ENCODE results near the gene DMD. TPM values are rescaled to one million over a fixed set of nuclear protein-coding genes. Genes with fewer than 3 reads are reported as not detected.

DMD gene
- total RNA-seq, 1 experiment from 2014 or later: 47.2 TPM

DNA sequence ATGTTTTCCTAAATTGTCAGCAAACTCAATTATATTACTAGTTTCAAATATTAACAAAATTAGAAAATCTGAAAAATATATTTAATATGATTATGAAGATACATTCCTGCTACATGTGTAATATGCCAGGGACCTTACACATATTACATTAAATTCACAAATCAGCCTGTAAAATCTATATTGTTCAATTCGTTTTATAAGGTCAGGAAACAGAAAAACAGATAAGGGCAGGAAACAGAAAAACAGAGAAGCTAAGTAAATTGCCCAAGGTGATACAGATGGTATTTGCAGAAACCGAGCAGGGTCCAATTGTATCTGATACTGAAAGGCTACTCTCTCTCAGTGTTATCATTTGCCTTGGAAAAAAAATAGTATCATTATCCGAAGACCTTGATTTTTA lies 739.0 kb downstream of the DMD start:
- Mint-ChIP-seq H3K9me3 (ENCODE audit: unreplicated experiment) (no peaks in the 10 kb centered on the region), H3K4me3 (ENCODE audit: unreplicated experiment) (no peak overlapping the region), H3K27ac (ENCODE audit: unreplicated experiment) (no peak overlapping the region), H3K4me1 (ENCODE audit: low read depth, unreplicated experiment) (no peaks in the 10 kb centered on the region), H3K27me3 (ENCODE audit: insufficient read depth, unreplicated experiment) (no peaks in the 10 kb centered on the region), H3K36me3 (ENCODE audit: insufficient read depth, unreplicated experiment) (peaks cover 18% of the 10 kb centered on the region)
- H3K9me3 ChIP-seq: no peaks in the 10 kb centered on the region
- no TSS peak for BruUV-seq (replicated peaks)
- CTCF ChIA-PET: no interaction called here
- no peak for DNase-seq
- no peak overlapping the region for H3K4me3 ChIP-seq (ENCODE audit: low read depth, low read length)
- no peak for TF ChIP-seq CTCF (IDR thresholded peaks at IDR 0.05; ENCODE audit: insufficient read depth in 1 of 2, low read depth in 1 of 2, low read length in 1 of 2, severe bottlenecking in 1 of 2, unreplicated experiment in 1 of 2)
- H3K36me3 ChIP-seq (ENCODE audit: control insufficient read depth, insufficient read depth, low read length): no peaks in the 10 kb centered on the region
- intact Hi-C loops (cut with micrococcal nuclease; ENCODE audit: unreplicated experiment): no loop called here
- H3K4me1 ChIP-seq: no peaks in the 10 kb centered on the region
- H3K27me3 ChIP-seq (replicated peaks; ENCODE audit: control insufficient read depth, insufficient read depth, low read length): no peaks in the 10 kb centered on the region
- POLR2A ChIA-PET: no interaction called here

GRCh38 chrX:32455704-32456103 lies 755.6 kb downstream of the DMD start:
- intact Hi-C loops (cut with micrococcal nuclease; ENCODE audit: unreplicated experiment): no loop called here
- H3K27ac Mint-ChIP-seq (ENCODE audit: unreplicated experiment): no peak overlapping the region
- no peak overlapping the region for H3K4me3 Mint-ChIP-seq (ENCODE audit: unreplicated experiment)
- H3K36me3 Mint-ChIP-seq (ENCODE audit: insufficient read depth, unreplicated experiment): peaks cover 6% of the 10 kb centered on the region
- H3K4me1 ChIP-seq: no peaks in the 10 kb centered on the region
- BruUV-seq (replicated peaks): no TSS peak
- no peaks in the 10 kb centered on the region for H3K36me3 ChIP-seq (ENCODE audit: control insufficient read depth, insufficient read depth, low read length)
- H3K4me3 ChIP-seq (ENCODE audit: low read depth, low read length): no peak overlapping the region
- H3K9me3 ChIP-seq: no peaks in the 10 kb centered on the region
- CTCF ChIA-PET: no interaction called here
- DNase-seq: no peak
- no peaks in the 10 kb centered on the region for H3K27me3 ChIP-seq (replicated peaks; ENCODE audit: control insufficient read depth, insufficient read depth, low read length)
- no peaks in the 10 kb centered on the region for H3K4me1 Mint-ChIP-seq (ENCODE audit: low read depth, unreplicated experiment)
- POLR2A ChIA-PET: no interaction called here
- no peaks in the 10 kb centered on the region for H3K9me3 Mint-ChIP-seq (ENCODE audit: unreplicated experiment)
- TF ChIP-seq CTCF (IDR thresholded peaks at IDR 0.05; ENCODE audit: insufficient read depth in 1 of 2, low read depth in 1 of 2, low read length in 1 of 2, severe bottlenecking in 1 of 2, unreplicated experiment in 1 of 2): no peak
- H3K27me3 Mint-ChIP-seq (ENCODE audit: insufficient read depth, unreplicated experiment): no peaks in the 10 kb centered on the region

DNA sequence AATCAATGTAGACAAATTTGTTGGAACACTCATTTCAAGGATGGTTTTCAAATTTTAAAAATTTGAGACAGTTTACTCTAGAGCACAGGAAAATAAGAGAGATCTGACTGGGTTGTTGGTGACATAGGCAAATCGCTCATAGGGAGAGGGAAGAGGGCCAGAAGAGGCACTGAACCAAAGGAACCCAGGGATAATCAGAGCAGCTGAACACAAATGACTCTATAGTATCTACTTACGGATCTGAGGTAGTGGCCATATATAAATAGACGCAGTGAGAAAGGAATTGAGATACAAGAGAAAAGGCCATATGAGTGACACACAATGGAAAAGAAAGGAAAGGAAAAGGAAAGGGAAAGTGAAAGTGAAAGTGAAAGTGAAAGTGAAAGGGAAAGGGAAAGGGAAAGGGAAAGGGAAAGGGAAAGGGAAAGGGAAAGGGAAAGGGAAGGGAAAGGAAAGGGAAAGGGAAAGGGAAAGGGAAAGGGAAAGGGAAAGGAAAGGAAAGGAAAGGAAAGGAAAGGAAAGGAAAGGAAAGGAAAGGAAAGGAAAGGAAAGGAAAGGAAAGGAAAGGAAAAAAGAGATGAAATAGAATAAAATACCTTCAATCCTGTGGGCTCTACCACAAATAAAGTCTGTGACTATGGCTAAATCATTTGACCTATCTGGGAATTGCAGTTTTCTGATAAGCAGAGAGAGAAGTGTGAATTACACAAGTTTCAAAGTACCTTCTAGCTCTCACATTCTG lies 759.2 kb downstream of the DMD start:
- ChIA-PET CTCF (no interaction called here), POLR2A (no interaction called here)
- Histone ChIP-seq H3K9me3 (no peaks in the 10 kb centered on the region), H3K27me3 (replicated peaks; ENCODE audit: control insufficient read depth, insufficient read depth, low read length) (no peaks in the 10 kb centered on the region), H3K36me3 (ENCODE audit: control insufficient read depth, insufficient read depth, low read length) (no peaks in the 10 kb centered on the region), H3K4me1 (no peaks in the 10 kb centered on the region), H3K4me3 (ENCODE audit: low read depth, low read length) (no peak overlapping the region)
- Mint-ChIP-seq H3K27ac (ENCODE audit: unreplicated experiment) (no peak overlapping the region), H3K36me3 (ENCODE audit: insufficient read depth, unreplicated experiment) (peaks cover 6% of the 10 kb centered on the region), H3K4me3 (ENCODE audit: unreplicated experiment) (no peak overlapping the region), H3K4me1 (ENCODE audit: low read depth, unreplicated experiment) (no peaks in the 10 kb centered on the region), H3K27me3 (ENCODE audit: insufficient read depth, unreplicated experiment) (no peaks in the 10 kb centered on the region), H3K9me3 (ENCODE audit: unreplicated experiment) (no peaks in the 10 kb centered on the region)
- BruUV-seq (replicated peaks): no TSS peak
- TF ChIP-seq CTCF (IDR thresholded peaks at IDR 0.05; ENCODE audit: insufficient read depth in 1 of 2, low read depth in 1 of 2, low read length in 1 of 2, severe bottlenecking in 1 of 2, unreplicated experiment in 1 of 2): no peak
- intact Hi-C loops (cut with micrococcal nuclease; ENCODE audit: unreplicated experiment): no loop called here
- DNase-seq: no peak

Measured in Caco-2 (cell line).